B cell (primary cell): ENCODE results near the gene IPO7.

ENCODE experiments used
- EZH2 ChIP-seq: IDR thresholded peaks from 2 replicates; pipeline ENCODE4 v1.6.1; 2012; ENCODE audit warnings: borderline replicate concordance, low read depth, mild to moderate bottlenecking, moderate library complexity, low read length; ENCODE audit not compliant: insufficient read depth, poor library complexity, severe bottlenecking
- TF ChIP-seq, protein P1 (sequence below): fragments of 200-600 bp; IDR thresholded peaks from one replicate; pipeline ENCODE4 v1.8.0; 2022; ENCODE audit warnings: antibody characterized with exemption, mild to moderate bottlenecking

DNA sequence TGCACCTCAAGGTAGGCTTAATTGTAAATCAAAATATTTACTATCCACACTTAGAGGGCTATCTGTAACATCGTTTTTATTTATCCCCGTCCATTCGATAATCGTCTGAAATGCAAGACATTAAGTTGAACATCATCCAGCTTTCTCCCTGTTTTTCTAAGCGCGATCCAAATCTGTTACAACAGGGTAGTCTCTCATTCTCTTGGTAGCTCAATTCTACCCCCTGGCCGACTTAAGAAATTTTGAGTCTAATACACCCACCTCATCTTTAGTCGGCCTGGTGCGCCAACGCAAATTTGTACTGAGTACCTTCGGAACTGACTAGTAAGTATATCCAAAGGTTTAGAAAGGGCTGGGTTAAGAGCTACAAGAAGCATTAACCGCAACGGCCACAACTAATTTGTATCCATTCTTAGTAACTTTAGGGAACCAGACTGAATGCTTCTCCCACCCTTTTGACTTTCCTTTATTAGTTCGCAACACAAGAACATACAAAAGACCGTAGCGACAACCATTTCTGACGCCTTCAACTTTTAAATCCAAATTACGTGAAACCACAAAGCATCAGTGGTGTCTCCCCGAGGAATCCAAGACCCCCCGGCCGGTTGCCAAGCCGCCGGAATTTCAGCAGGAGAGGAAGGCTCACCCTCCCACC, 75.3 kb downstream of the IPO7 start:
- TF ChIP-seq, protein P1, sequence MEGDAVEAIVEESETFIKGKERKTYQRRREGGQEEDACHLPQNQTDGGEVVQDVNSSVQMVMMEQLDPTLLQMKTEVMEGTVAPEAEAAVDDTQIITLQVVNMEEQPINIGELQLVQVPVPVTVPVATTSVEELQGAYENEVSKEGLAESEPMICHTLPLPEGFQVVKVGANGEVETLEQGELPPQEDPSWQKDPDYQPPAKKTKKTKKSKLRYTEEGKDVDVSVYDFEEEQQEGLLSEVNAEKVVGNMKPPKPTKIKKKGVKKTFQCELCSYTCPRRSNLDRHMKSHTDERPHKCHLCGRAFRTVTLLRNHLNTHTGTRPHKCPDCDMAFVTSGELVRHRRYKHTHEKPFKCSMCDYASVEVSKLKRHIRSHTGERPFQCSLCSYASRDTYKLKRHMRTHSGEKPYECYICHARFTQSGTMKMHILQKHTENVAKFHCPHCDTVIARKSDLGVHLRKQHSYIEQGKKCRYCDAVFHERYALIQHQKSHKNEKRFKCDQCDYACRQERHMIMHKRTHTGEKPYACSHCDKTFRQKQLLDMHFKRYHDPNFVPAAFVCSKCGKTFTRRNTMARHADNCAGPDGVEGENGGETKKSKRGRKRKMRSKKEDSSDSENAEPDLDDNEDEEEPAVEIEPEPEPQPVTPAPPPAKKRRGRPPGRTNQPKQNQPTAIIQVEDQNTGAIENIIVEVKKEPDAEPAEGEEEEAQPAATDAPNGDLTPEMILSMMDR, result no peak
- no peak for TF ChIP-seq EZH2
